ENCODE measurements around the gene TSR3. TPM values are rescaled to one million over a fixed set of nuclear protein-coding genes. Genes with fewer than 3 reads are reported as not detected.
A peak's percentile ranks its signal among the peaks of the same experiment; 100 is the strongest.

Gene TSR3
- total RNA-seq, 3 donors from 2014 or later (not counting 1 experiment from before 2014, with no cell fraction given): 29.4 to 34.7 (median 29.7) TPM

GRCh38 chr16:1363501-1364041 is 11.9 kb upstream of the TSR3 start:
- Histone ChIP-seq H3K4me1 (ENCODE audit: control insufficient read depth, insufficient read depth, low read length) (no peaks in the 10 kb centered on the region), H3K27me3 (ENCODE audit: control insufficient read depth, insufficient read depth, low read length) (no peaks in the 10 kb centered on the region), H3K36me3 (ENCODE audit: control insufficient read depth, insufficient read depth, low read length) (peaks cover 55% of the 10 kb centered on the region), H3K9me3 (ENCODE audit: control insufficient read depth, insufficient read depth, low read length) (no peaks in the 10 kb centered on the region), H3K27ac (ENCODE audit: low read length) (no peak overlapping the region), H3K4me3 (ENCODE audit: low read length) (no peak overlapping the region)
- 50% methylated on average over 18 of the region's 18 CpGs for WGBS (ENCODE audit: insufficient coverage)
- no peak overlapping the region for H3K4me3 Mint-ChIP-seq
- no peaks in the 10 kb centered on the region for H3K9me3 Mint-ChIP-seq
- ATAC-seq (peak; percentile 86 to 97 (median 88)), DNase-seq (peak; percentile 65 to 79)
- H3K4me1 Mint-ChIP-seq: no peaks in the 10 kb centered on the region
- H3K27ac Mint-ChIP-seq: peak overlapping the region in 1 of 2 donors; percentile 33
- no peaks in the 10 kb centered on the region for H3K36me3 Mint-ChIP-seq
- intact Hi-C loops (cut with micrococcal nuclease): no loop called here
- no peaks in the 10 kb centered on the region for H3K27me3 Mint-ChIP-seq (ENCODE audit: low read depth in 2 of 2)
- TF ChIP-seq CTCF (IDR thresholded peaks at IDR 0.05): peak; percentile 74

- H3K4me1 ChIP-seq (ENCODE audit: control insufficient read depth, insufficient read depth, low read length): no peaks in the 10 kb centered on the region
- Mint-ChIP-seq H3K4me1 (peaks cover 0 to 5% of the 10 kb centered on the region in 2 donors), H3K27ac (no peak overlapping the region), H3K9me3 (no peaks in the 10 kb centered on the region), H3K4me3 (no peak overlapping the region), H3K27me3 (ENCODE audit: low read depth in 2 of 2) (no peaks in the 10 kb centered on the region), H3K36me3 (no peaks in the 10 kb centered on the region)
- H3K9me3 ChIP-seq (ENCODE audit: control insufficient read depth, insufficient read depth, low read length): no peaks in the 10 kb centered on the region
- no peak overlapping the region for H3K27ac ChIP-seq (ENCODE audit: low read length)
- DNase-seq: no peak
- ATAC-seq: no peak
- peaks cover 53% of the 10 kb centered on the region for H3K36me3 ChIP-seq (ENCODE audit: control insufficient read depth, insufficient read depth, low read length)
- no peak overlapping the region for H3K4me3 ChIP-seq (ENCODE audit: low read length)
- no peaks in the 10 kb centered on the region for H3K27me3 ChIP-seq (ENCODE audit: control insufficient read depth, insufficient read depth, low read length)
- WGBS (ENCODE audit: insufficient coverage): 93% methylated on average over 11 of the region's 11 CpGs
- no peak for TF ChIP-seq CTCF (IDR thresholded peaks at IDR 0.05)
- intact Hi-C loops (cut with micrococcal nuclease): no loop called here
Measured at GRCh38 chr16:1362807-1363206, 11.1 kb upstream of the TSR3 start.

- H3K36me3 ChIP-seq (ENCODE audit: control insufficient read depth, insufficient read depth, low read length): peaks cover 49% of the 10 kb centered on the region
- intact Hi-C loops (cut with micrococcal nuclease): no loop called here
- 97% methylated on average over 43 of the region's 43 CpGs for WGBS (ENCODE audit: insufficient coverage)
Measured at GRCh38 chr16:1361685-1362360, 10.1 kb upstream of the TSR3 start.

More at GRCh38 chr16:1361685-1362360, 10.1 kb upstream of the TSR3 start:
- H3K27me3 Mint-ChIP-seq (ENCODE audit: low read depth in 2 of 2): no peaks in the 10 kb centered on the region
- H3K27ac ChIP-seq (ENCODE audit: low read length): no peak overlapping the region
- DNase-seq (no peak), ATAC-seq (no peak)
- H3K9me3 Mint-ChIP-seq: no peaks in the 10 kb centered on the region
- no peaks in the 10 kb centered on the region for H3K36me3 Mint-ChIP-seq
- TF ChIP-seq CTCF (IDR thresholded peaks at IDR 0.05): no peak
- H3K4me1 Mint-ChIP-seq: peaks cover 0 to 5% of the 10 kb centered on the region in 2 donors
- H3K4me3 Mint-ChIP-seq: no peak overlapping the region
- H3K27ac Mint-ChIP-seq: no peak overlapping the region
- no peaks in the 10 kb centered on the region for H3K27me3 ChIP-seq (ENCODE audit: control insufficient read depth, insufficient read depth, low read length)
- H3K4me1 ChIP-seq (ENCODE audit: control insufficient read depth, insufficient read depth, low read length): no peaks in the 10 kb centered on the region
- H3K9me3 ChIP-seq (ENCODE audit: control insufficient read depth, insufficient read depth, low read length): no peaks in the 10 kb centered on the region
- no peak overlapping the region for H3K4me3 ChIP-seq (ENCODE audit: low read length)
